ENCODE results near the gene MMP21.

Gene MMP21

GRCh38 chr10:125792342-125793300, 17.0 kb upstream of the MMP21 start:
- no peak for DNase-seq

DNA sequence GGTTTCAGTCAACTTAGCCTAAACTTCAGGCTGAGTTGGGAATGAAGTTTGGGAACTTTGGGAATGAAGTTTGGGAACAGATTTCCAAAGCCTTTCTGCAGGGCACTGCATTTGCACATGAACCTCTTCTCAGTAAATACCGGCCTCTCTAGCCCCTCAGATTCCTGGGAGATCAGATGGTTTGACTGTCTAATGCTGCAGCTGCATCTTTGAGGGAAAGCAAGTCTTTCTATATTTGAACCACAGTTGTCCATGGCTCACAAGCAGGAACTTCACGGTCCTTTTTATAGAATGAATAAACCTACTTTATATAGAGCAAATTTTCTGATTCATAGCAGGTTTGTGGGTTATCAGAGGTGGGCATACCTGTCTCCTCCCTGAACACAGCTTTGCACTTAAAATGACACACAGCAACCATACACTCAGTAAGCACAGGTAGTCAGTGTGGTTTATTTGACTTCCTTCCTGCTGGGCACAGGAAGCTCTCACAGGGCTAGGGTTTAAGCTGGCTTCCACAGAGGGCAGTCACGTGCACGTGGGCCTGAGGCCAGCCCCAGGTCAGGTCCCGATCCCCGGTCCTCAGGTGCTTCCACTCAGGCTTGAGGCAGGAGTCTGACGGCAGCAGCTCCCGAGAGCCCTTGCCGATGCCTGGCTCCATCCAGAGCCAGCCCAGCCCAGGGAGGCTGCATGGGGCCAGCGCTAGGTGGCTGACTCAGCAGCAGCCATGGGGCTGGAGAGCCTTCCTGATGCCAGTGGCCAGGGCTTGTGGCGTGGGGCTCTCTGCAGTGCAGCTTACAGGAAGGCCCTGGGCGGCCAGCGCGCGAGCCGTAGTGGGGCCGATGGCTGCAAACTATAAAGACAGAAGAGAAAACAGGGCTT, 12.8 kb upstream of the MMP21 start:
- DNase-seq = no peak

GRCh38 chr10:125785791-125786190, 10.2 kb upstream of the MMP21 start:
- no peak for DNase-seq

- DNase-seq = no peak
Observed at GRCh38 chr10:125783957-125784356, 8.3 kb upstream of the MMP21 start.

DNA sequence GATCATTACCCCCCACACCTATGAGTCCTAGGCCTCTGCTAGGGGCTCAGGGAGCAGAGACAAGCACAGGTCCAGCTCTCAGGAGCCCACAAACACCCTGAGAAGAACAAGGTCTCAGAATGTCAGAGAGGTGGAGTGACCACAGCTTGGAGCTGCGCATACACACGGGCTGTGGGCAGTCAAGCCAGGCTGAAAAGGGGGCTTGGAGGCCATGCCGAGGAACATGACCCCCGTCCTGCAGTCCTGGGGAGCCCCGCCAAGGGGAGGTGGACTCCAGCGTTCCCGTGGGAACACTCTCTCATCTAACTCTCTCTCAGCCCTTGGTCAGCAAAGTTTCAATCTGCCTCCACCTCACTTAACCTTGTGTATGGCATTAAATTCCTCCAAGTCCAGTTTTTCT, 7.8 kb upstream of the MMP21 start:
- DNase-seq = no peak

- no peak for DNase-seq
Observed at GRCh38 chr10:125782616-125783015, 7.0 kb upstream of the MMP21 start.

- DNase-seq = no peak
Observed at GRCh38 chr10:125782054-125782453, 6.4 kb upstream of the MMP21 start.

DNA sequence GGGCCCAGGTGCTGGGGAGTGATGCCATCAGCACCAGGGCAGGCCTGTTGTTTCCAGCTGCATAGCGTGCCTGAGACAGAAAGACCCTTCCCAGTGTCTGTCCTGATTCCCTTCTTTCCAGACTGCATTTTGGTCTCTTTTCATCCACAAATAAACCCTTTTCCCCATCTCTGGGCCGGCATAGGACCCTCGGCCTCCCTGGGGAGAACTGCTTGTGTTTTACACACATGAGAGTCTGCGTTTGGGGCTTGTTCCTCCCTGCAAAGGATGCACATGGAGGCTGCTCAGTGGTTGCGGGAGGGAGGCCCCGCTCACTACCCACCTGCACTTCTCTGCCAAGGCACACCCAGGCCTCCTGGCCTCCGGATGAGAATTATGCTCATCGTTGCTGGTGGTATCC, 5.8 kb upstream of the MMP21 start:
- no peak for DNase-seq

GRCh38 chr10:125779403-125780327, 4.0 kb upstream of the MMP21 start:
- DNase-seq = no peak

GRCh38 chr10:125778556-125778955, 2.9 kb upstream of the MMP21 start:
- DNase-seq = no peak

DNA sequence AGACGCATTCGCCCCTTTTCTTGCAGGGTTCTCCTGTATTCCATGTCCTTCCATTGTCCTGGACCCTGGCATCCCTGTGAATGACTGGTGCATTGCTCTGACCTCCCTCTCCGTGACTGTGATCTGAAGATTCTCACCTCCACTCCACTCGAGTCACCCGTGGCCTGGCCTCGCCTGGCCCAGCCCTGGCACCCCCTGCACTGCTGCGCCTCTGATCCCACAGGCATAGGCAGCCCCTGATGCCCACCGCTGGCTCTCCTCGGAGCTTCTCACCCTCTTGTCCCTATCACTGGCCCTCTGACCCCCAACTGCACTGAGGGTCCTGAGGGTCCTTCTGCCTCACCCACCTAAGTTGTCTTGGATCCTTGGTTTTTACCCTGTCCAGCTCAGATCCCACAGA, 2.2 kb upstream of the MMP21 start:
- no peak for DNase-seq

- no peak for DNase-seq
Observed at GRCh38 chr10:125774581-125775191, 935 bp downstream of the MMP21 start.

DNA sequence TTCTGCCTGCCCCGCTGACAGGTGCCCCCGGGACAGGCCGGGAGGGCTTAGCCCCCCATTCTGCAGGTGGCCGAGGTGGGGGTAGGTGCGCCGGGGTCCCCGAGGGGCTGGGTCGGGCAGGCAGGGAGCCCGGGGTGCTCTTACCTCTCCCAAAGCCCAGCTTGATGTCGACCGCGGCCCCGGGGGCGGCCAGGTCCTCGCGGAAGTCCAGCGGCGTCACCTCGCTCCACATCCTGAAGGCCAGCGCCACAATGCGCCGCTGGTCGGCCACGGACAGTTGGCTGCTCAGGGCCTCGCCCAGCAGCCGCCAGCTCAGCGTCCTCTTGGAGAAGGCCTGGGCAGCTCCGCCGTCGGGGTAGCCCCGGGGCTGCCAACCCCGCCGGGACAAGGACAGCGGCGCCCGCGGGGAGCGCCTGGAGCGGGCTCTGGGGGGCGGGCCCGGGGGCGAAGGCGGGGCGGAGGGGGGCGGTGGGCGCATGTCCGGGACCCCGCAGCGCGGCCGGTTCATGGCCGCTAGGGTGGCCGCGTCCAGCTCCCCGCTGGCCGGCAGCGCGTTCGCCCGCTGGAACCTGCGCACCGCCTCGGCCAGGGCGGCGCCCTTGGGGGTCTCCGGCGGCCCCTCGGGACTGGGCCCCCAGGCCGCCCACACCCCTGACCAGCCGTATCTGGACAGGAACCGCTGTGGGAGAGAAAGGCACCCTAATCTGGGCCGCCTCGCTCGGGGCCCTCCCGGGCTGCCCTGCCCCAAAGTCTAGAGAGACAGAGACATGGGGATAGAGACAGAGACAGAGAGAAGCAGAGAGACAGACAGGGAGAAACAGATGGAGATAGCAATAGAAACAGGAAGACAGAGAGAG, 1.7 kb downstream of the MMP21 start:
- DNase-seq = no peak

DNA sequence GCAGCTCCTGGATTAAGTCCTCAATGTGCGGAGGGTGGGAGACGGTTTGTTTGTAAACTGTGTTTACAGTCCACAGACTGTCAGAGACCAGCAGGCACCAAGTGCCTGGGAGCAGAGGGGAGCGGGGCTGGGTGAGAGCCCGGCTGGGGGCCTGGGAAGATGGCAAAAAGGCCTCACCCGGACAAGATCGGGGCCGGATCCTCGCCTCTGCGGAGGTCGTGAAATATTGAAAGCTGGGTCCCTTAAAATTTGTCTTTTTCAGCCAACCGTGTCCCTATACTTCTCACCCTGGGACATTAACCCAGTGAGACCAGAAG, 2.8 kb downstream of the MMP21 start:
- no peak for DNase-seq

DNA sequence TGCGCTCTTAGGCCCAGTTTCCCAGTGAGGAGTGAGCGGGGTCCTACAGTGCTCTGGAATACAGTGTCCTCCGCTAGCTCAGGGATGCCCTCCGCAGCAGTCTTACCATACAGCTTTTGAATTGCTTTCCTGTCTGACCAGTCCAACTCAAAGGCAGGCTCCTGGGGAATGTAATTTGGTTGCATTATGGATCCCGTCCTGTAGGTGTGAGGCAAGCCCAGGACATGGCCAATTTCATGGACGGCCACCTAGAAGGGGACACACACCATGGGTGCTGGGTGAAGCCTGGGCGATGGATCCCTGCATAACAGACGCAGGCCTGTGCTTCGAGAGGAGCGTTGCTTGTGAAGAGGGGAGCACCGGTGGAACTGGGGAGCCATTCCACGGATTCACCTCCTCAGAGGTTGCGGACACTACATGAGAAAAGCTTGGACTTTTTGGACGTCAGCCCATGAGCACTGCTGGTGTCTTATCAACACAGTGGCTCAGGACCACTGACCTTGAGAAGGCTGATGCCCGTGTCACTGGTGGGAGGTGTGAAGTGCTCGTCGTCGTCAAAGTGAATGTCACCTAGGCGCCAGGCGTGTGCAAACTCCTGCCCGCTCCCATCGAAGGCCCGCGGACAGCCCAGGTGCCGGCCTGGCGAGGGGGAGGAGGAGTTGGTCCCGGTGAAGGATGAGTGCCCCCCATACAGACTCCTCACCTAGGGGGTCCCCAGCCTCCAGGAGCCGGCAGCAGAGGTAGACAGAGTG, 3.3 kb downstream of the MMP21 start:
- no peak for DNase-seq

GRCh38 chr10:125770844-125771243, 4.8 kb downstream of the MMP21 start:
- DNase-seq = no peak

- no peak for DNase-seq
Observed at GRCh38 chr10:125769175-125769574, 6.4 kb downstream of the MMP21 start.

GRCh38 chr10:125768219-125768855, 7.3 kb downstream of the MMP21 start:
- peak; percentile 12 for DNase-seq

GRCh38 chr10:125766511-125766910, 9.1 kb downstream of the MMP21 start:
- no peak for DNase-seq

- no peak for DNase-seq
Observed at GRCh38 chr10:125765835-125766234, 9.8 kb downstream of the MMP21 start.
